Astrocyte of the hippocampus (primary cell): ENCODE measurements around the gene SCIN.
"Not testable (repeated sequence)": the region's sequence is repeated elsewhere in the genome, so short reads cannot be mapped to it uniquely, and the experiment has no call there.

Source experiments
- DNase-seq: peaks from one replicate; pipeline ENCODE4 v3.0.0; 2011; ENCODE audit warnings: low read depth, low spot score

Gene SCIN

GRCh38 chr7:12612622-12613021, 42.1 kb downstream of the SCIN start:
- no peak for DNase-seq

DNA sequence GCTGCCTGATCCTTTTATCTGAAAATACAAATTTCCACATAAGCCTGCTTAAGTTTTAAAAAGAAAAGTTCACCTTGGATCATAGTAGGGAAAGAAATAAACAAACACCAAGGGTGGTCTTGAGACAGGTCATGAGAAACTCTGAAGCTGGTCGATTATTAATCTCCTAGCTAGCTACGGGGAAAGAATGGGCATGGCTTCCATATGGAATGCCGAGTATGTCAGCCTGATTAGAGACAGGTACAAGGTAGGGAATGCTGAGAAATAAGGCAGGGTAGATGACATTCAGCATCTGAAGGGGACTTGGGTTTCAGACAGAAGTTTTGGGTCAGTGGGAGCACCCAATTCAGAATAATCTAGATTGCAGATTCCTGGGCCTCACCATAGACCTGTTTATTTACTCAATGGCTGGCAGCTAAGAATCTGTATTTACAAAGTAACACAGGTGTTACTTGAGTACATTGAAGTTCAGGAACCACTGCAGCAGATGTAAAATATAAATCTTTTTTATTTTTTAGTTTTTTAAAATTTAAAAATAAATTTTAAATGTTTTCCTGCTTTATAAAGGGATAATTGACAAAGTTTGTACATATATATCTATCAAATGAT, 49.0 kb downstream of the SCIN start:
- no peak for DNase-seq

- no peak for DNase-seq
Measured at GRCh38 chr7:12620371-12620770, 49.9 kb downstream of the SCIN start.

- DNase-seq, result no peak
Measured at GRCh38 chr7:12623223-12623622, 52.7 kb downstream of the SCIN start.

GRCh38 chr7:12623885-12624498, 53.5 kb downstream of the SCIN start:
- peak; percentile 50 for DNase-seq

- DNase-seq, result no peak
Measured at GRCh38 chr7:12625836-12626235, 55.3 kb downstream of the SCIN start.

- no peak for DNase-seq
Measured at GRCh38 chr7:12629816-12630512, 59.4 kb downstream of the SCIN start.

GRCh38 chr7:12630513-12630819, 59.9 kb downstream of the SCIN start:
- DNase-seq, result peak; percentile 51

- DNase-seq, result no peak
Measured at GRCh38 chr7:12633582-12633981, 63.1 kb downstream of the SCIN start.

DNA sequence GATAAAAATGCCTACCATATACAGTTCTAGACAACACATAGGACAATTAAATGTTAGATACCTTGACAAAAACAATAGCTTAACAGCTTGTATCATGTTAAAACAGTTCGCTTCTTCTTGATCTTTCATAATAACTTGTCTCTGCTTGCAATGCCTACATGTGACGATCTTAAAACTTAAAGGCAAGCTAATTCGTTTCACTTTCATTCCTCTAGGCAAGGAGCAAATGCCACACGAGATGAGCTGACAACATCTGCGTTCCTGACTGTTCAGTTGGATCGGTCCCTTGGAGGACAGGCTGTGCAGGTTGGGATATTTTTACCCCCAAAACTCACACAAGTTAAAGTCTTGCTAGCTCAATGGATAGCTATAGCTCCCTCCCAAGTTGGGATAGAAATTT, 65.3 kb downstream of the SCIN start:
- DNase-seq, result no peak

GRCh38 chr7:12637328-12637727, 66.8 kb downstream of the SCIN start:
- no peak for DNase-seq

DNA sequence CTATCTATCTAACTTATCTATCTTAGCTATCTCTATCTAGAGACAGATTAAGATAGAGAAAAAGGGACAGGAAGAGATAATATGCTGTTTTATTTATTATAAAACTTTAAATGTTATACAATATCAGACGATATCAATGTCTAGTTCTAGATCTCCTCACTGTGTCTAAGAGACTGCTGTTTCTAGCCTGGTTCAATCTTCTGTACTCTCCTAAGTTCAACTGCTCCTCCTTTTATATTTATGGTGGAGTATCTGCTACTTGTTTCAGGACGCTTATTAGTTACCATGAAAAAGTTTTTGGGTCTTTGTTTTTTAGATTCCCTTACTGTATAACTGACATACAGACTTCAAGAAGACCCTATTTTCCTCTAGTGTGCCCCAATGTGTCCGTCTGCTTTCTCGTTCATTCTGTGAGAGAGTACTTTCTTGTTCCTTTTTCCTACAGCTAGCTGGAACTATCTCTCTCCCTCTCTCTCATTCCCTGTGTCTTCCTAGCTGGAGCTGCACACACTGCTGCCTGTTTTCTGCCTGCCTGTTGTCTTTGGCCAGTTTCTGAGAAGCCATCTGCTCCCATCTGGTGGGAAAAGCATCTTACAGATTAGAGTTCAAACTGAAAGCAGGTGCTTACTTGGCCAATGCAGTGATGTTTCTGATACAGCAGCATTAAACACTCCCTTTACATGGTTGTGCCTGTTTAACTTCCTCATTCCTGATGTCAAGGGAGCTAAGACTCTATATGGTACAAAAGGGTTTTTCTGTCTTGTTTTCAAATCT, 67.5 kb downstream of the SCIN start:
- no peak for DNase-seq

GRCh38 chr7:12638851-12639456, 68.4 kb downstream of the SCIN start:
- DNase-seq, result peak; percentile 42

DNA sequence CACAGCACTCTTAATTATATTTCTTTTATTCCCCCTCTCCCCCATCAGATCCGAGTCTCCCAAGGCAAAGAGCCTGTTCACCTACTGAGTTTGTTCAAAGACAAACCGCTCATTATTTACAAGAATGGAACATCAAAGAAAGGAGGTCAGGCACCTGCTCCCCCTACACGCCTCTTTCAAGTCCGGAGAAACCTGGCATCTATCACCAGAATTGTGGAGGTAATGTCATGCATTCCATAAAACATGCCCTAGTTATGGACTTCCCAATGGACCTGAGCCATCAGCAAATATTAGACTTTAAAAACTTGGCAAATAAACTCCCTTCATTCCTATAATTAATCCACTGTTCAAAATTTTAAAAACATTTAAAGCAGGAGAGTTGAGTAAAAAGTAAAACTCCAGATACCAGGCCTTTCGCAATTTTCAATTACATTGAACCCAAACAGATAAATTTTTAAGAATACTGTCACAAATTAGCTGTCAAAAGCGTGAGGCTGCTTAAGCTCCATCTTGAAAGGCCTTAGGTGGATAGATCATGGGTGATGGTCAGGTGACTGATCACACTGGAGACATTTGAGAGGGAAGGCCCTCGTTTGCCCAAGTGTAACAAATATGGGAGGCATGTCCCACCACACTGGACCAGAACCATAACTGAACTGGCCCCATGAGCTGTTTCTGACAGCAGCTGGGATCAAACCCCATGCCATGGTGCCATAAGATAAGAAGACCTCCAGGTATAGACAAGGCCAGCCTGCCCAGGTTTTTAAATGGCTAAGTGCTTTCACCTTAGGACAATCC, 70.0 kb downstream of the SCIN start:
- no peak for DNase-seq

DNA sequence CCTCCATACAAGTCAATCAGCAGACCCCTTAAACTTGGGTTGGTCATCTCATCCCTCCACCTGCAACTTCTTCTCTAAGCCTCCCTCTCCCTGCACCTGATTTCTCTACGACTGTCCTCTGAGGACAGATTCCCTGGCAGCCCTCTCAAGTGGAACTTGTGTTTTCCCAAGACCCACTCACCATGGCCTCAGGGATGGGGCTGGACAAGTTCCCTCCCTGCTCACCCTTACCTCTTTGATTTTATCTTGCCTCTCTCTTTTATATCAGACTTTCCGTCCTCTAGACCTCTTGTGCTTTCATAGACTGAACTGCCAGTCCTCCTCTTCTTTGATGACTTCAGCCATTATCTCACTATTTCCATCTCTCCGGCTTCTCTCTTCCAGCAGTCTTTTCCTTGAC, 70.7 kb downstream of the SCIN start:
- DNase-seq, result no peak

GRCh38 chr7:12642508-12642907, 72.0 kb downstream of the SCIN start:
- DNase-seq, result no peak

DNA sequence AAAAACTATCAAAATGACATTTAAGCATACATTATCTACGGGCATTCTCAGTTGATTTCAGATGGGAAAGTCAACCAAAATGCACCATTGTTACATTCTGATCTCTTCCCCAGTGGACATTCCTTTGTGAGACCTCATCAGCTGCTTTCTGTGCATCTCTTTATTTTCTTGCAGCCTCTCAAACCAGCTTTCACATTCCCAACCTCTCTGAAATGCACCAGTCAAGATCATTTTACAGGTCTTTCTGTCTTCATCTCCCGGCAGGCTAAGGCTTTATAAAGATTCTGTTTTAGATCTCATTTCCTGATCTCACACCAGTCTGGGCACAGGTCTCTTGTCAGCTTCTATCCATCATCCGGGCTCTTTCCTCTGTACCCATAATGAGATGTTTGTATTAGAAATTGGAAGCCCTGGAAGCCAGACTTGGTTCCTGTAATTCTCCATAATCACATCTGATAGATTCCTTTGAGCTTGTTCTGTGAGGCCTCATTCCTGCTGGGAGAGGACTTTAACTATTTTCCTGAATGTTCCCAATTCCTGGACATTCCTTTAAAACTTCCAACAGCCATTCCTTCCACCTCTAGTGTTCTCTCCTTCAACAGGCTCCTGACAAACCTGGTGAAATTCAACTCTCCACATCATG, 72.6 kb downstream of the SCIN start:
- DNase-seq, result peak; percentile 42

- no peak for DNase-seq
Measured at GRCh38 chr7:12643644-12644043, 73.1 kb downstream of the SCIN start.

GRCh38 chr7:12645212-12645611, 74.7 kb downstream of the SCIN start:
- DNase-seq, result not testable (repeated sequence)

DNA sequence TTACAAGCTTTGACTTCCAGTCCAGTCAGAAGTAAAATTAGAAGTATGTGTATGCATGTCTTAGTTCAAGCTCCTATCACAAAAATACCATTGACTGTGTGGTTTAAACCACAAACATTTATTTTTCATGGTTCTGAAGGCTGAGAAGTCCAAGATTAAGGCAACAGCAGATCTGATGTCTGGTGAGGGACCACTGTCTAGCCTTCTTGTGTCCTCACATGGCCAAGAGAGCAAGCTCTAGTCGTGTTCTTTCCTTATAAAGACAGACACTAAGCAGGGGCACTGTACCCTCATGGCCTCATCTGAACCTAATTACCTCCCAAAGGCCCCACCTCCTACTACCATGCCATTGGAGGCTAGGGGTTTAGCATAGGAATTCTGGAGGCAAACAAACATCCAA, 75.6 kb downstream of the SCIN start:
- DNase-seq, result peak; percentile 79
